ENCODE measurements around the gene APOBEC3C. TPM values are rescaled to one million over a fixed set of nuclear protein-coding genes. Genes with fewer than 3 reads are reported as not detected.
"Not testable (repeated sequence)": the region's sequence is repeated elsewhere in the genome, so short reads cannot be mapped to it uniquely, and the experiment has no call there.

APOBEC3C gene
- total RNA-seq, 1 donor from 2014 or later: 16.2 TPM

DNA sequence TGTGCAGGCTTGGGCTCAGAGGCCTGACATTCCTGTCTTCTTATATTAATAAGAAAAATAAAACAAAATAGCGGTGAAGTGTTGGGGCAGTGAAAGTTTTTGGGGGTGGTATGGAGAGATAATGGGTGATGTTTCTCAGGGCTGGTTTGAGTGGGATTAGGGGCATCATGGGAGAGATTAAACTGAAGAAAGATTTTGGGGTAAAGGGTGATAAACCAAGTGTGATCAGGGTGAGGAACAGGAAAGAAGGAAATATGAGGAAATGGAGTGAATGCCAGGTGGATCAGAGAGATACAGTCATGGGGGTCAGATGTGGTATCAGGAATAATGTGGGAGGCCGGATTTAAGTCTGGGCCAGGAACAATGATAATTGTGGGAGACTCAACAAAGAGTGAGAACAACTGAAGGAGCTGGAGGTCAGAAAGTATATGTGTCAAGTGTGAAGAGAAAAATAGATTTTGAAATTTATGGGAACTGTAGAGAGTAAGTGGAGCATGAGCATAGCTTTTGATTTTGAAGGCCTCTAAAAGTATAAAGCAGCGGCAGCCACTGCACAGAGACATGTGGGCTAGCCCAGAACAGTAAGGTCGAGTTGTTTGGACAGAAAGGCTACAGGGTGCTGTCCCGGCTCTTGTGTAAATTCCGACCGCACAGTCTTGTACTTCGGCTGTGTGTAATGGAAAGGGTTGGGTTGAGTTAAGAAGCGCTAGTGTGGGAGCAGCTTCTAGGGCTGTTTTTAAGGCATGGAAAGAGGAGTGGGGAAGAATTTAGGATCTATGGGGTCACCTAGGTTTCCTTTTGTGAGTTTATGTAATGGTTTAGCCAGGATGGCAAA lies 52.6 kb downstream of the APOBEC3C start:
- H3K27me3 ChIP-seq; H3K4me1 ChIP-seq; DNase-seq (ENCODE audit: extremely low spot score in 2 of 2); H3K9me3 ChIP-seq; intact Hi-C loops (cut with DNase I); H3K4me3 ChIP-seq; H3K27ac ChIP-seq; H3K36me3 ChIP-seq: not testable (repeated sequence)

GRCh38 chr22:39068033-39068785 lies 54.2 kb downstream of the APOBEC3C start:
- no peak for DNase-seq (ENCODE audit: extremely low spot score in 2 of 2)
- Histone ChIP-seq H3K27me3 (no peaks in the 10 kb centered on the region), H3K36me3 (no peaks in the 10 kb centered on the region), H3K4me1 (no peaks in the 10 kb centered on the region), H3K4me3 (no peak overlapping the region), H3K27ac (no peak overlapping the region), H3K9me3 (no peaks in the 10 kb centered on the region)
- intact Hi-C loops (cut with DNase I): no loop called here
- TF ChIP-seq POLR2AphosphoS5 (IDR thresholded peaks at IDR 0.05; ENCODE audit: insufficient read depth in 1 of 2, low read depth in 1 of 2) (no peak), POLR2A (IDR thresholded peaks at IDR 0.05) (no peak)
- TF ChIP-seq, protein P1, sequence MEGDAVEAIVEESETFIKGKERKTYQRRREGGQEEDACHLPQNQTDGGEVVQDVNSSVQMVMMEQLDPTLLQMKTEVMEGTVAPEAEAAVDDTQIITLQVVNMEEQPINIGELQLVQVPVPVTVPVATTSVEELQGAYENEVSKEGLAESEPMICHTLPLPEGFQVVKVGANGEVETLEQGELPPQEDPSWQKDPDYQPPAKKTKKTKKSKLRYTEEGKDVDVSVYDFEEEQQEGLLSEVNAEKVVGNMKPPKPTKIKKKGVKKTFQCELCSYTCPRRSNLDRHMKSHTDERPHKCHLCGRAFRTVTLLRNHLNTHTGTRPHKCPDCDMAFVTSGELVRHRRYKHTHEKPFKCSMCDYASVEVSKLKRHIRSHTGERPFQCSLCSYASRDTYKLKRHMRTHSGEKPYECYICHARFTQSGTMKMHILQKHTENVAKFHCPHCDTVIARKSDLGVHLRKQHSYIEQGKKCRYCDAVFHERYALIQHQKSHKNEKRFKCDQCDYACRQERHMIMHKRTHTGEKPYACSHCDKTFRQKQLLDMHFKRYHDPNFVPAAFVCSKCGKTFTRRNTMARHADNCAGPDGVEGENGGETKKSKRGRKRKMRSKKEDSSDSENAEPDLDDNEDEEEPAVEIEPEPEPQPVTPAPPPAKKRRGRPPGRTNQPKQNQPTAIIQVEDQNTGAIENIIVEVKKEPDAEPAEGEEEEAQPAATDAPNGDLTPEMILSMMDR (IDR thresholded peaks at IDR 0.05): no peak

Other genes with a start within 250 kb of the APOBEC3C start
- gene DNAL4, start 220.1 kb upstream of the APOBEC3C start, total RNA-seq: 14.7 TPM
- 9.3 TPM for gene NPTXR, start 170.2 kb upstream of the APOBEC3C start, total RNA-seq
- 31.7 TPM for gene CBX6, start 142.0 kb upstream of the APOBEC3C start, total RNA-seq
- gene APOBEC3A, start 56.6 kb upstream of the APOBEC3C start, total RNA-seq: not detected
- not detected for gene APOBEC3B, start 31.9 kb upstream of the APOBEC3C start, total RNA-seq
- gene APOBEC3D, start 6.9 kb downstream of the APOBEC3C start, total RNA-seq: 5.2 TPM
- 2.7 TPM for gene APOBEC3F, start 26.6 kb downstream of the APOBEC3C start, total RNA-seq
- gene APOBEC3G, start 63.0 kb downstream of the APOBEC3C start, total RNA-seq: 8.3 TPM
- gene APOBEC3H, start 83.0 kb downstream of the APOBEC3C start, total RNA-seq: not detected
- 98.0 TPM for gene CBX7, start 138.4 kb downstream of the APOBEC3C start, total RNA-seq
- 4.7 TPM for gene PDGFB, start 230.7 kb downstream of the APOBEC3C start, total RNA-seq

All from vagina (tissue), 2 donors.